Fibroblast of pulmonary artery (primary cell): Measurements from ENCODE around the gene BCL11A.

Source experiments
- DNase-seq: peaks from one replicate; pipeline ENCODE4 v3.0.0-alpha.2; 2010; ENCODE audit warnings: low read depth
- H3K4me3 ChIP-seq: replicated peaks from 2 replicates; pipeline ENCODE4 v1.5.1; 2011; ENCODE audit warnings: low read depth, mild to moderate bottlenecking, control low read depth, low read length, moderate library complexity
- CTCF ChIP-seq: IDR thresholded peaks from 2 replicates; pipeline ENCODE4 v1.5.1; 2011; ENCODE audit warnings: mild to moderate bottlenecking, control low read depth, low read length, inconsistent platforms; ENCODE audit errors: missing control alignments

The BCL11A gene

GRCh38 chr2:60480089-60480773 is 73.2 kb downstream of the BCL11A start:
- TF ChIP-seq CTCF = no peak
- no peak overlapping the region for H3K4me3 ChIP-seq
- DNase-seq = no peak

- DNase-seq = no peak
Measured at GRCh38 chr2:60479226-60480088, 74.0 kb downstream of the BCL11A start.

GRCh38 chr2:60478660-60479059 is 74.8 kb downstream of the BCL11A start:
- H3K4me3 ChIP-seq = no peak overlapping the region
- no peak for DNase-seq
- no peak for TF ChIP-seq CTCF

More at GRCh38 chr2:60479226-60480088, 74.0 kb downstream of the BCL11A start:
- H3K4me3 ChIP-seq = no peak overlapping the region
- no peak for TF ChIP-seq CTCF

GRCh38 chr2:60476206-60476954 is 77.1 kb downstream of the BCL11A start:
- no peak for DNase-seq
- no peak overlapping the region for H3K4me3 ChIP-seq
- TF ChIP-seq CTCF = no peak

- no peak overlapping the region for H3K4me3 ChIP-seq
- TF ChIP-seq CTCF = no peak
- no peak for DNase-seq
Measured at GRCh38 chr2:60475123-60475830, 78.2 kb downstream of the BCL11A start.

GRCh38 chr2:60474301-60474700 is 79.2 kb downstream of the BCL11A start:
- no peak for DNase-seq
- H3K4me3 ChIP-seq = no peak overlapping the region
- no peak for TF ChIP-seq CTCF
